ENCODE results near the gene PLA2G6. TPM values are rescaled to one million over a fixed set of nuclear protein-coding genes. Genes with fewer than 3 reads are reported as not detected.

The PLA2G6 gene
- total RNA-seq, 2 experiments from 2014 or later = 33.9 to 83.9 TPM

- Histone ChIP-seq H3K9me3 (ENCODE audit: low read length) (no peaks in the 10 kb centered on the region), H3K9me2 (ENCODE audit: insufficient read depth, low read length) (no peaks in the 10 kb centered on the region), H3K79me2 (ENCODE audit: insufficient read depth, low read depth, low read length) (no peaks in the 10 kb centered on the region), H4K20me1 (ENCODE audit: insufficient read depth, low read length) (no peaks in the 10 kb centered on the region), H3K4me1 (ENCODE audit: insufficient read depth, low read length, poor library complexity, severe bottlenecking) (peaks cover 3% of the 10 kb centered on the region), H2AFZ (ENCODE audit: low read length) (no peak overlapping the region), H3K4me2 (ENCODE audit: low read length) (no peak overlapping the region), H3K36me3 (ENCODE audit: insufficient read depth, low read length) (no peaks in the 10 kb centered on the region), H3K4me3 (ENCODE audit: low read depth, low read length, poor library complexity, severe bottlenecking) (no peak overlapping the region), H3K27ac (ENCODE audit: low read depth, low read length, poor library complexity, severe bottlenecking) (no peak overlapping the region)
- no TSS peak for BruUV-seq (replicated peaks)
- ChIA-PET CTCF (ENCODE audit: unreplicated experiment) (interaction anchor here (0.5 kb wide), 1 partner anchor 88 kb away, joined by 3 read pairs; no protein-coding TSS in a partner anchor), POLR2A (no interaction called here)
- TF ChIP-seq, protein P1, sequence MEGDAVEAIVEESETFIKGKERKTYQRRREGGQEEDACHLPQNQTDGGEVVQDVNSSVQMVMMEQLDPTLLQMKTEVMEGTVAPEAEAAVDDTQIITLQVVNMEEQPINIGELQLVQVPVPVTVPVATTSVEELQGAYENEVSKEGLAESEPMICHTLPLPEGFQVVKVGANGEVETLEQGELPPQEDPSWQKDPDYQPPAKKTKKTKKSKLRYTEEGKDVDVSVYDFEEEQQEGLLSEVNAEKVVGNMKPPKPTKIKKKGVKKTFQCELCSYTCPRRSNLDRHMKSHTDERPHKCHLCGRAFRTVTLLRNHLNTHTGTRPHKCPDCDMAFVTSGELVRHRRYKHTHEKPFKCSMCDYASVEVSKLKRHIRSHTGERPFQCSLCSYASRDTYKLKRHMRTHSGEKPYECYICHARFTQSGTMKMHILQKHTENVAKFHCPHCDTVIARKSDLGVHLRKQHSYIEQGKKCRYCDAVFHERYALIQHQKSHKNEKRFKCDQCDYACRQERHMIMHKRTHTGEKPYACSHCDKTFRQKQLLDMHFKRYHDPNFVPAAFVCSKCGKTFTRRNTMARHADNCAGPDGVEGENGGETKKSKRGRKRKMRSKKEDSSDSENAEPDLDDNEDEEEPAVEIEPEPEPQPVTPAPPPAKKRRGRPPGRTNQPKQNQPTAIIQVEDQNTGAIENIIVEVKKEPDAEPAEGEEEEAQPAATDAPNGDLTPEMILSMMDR (conservative IDR thresholded peaks at IDR 0.05; ENCODE audit: low read length) = no peak
- TF ChIP-seq EZH2phosphoT487 (IDR thresholded peaks at IDR 0.05; ENCODE audit: borderline replicate concordance, low read depth, low read length) = no peak
- no peak for DNase-seq (ENCODE audit: low spot score)
- intact Hi-C loops (cut with micrococcal nuclease; ENCODE audit: unreplicated experiment) = no loop called here
These were observed 6.0 kb upstream of the PLA2G6 start for GRCh38 chr22:38187413-38188212.

GRCh38 chr22:38186429-38186828 is 4.8 kb upstream of the PLA2G6 start:
- H3K4me2 ChIP-seq (ENCODE audit: low read length) = no peak overlapping the region
- H3K79me2 ChIP-seq (ENCODE audit: insufficient read depth, low read depth, low read length) = peaks cover under 1% of the 10 kb centered on the region; the same call in 1 of the 2 replicates
- H3K9me3 ChIP-seq (ENCODE audit: low read length) = no peaks in the 10 kb centered on the region
- H3K36me3 ChIP-seq (ENCODE audit: insufficient read depth, low read length) = no peaks in the 10 kb centered on the region
- no peaks in the 10 kb centered on the region for H4K20me1 ChIP-seq (ENCODE audit: insufficient read depth, low read length)
- POLR2A ChIA-PET = interaction anchor here (0.7 to 1.0 kb wide), 3 partner anchors 15 to 85 kb away, joined by 3 to 4 read pairs (median 4); partner anchors contain the start of gene MAFF
- no peak for DNase-seq (ENCODE audit: low spot score)
- CTCF ChIA-PET (ENCODE audit: unreplicated experiment) = no interaction called here
- no TSS peak for BruUV-seq (replicated peaks)
- H3K9me2 ChIP-seq (ENCODE audit: insufficient read depth, low read length) = no peaks in the 10 kb centered on the region
- TF ChIP-seq EZH2phosphoT487 (IDR thresholded peaks at IDR 0.05; ENCODE audit: borderline replicate concordance, low read depth, low read length) = no peak
- TF ChIP-seq, protein P1 (conservative IDR thresholded peaks at IDR 0.05; ENCODE audit: low read length) = no peak
- peaks cover 10% of the 10 kb centered on the region for H3K4me1 ChIP-seq (ENCODE audit: insufficient read depth, low read length, poor library complexity, severe bottlenecking)
- no peak overlapping the region for H3K27ac ChIP-seq (ENCODE audit: low read depth, low read length, poor library complexity, severe bottlenecking)
- H3K4me3 ChIP-seq (ENCODE audit: low read depth, low read length, poor library complexity, severe bottlenecking) = no peak overlapping the region
- H2AFZ ChIP-seq (ENCODE audit: low read length) = no peak overlapping the region
- intact Hi-C loops (cut with micrococcal nuclease; ENCODE audit: unreplicated experiment) = no loop called here

GRCh38 chr22:38184788-38185187 is 3.2 kb upstream of the PLA2G6 start:
- CTCF ChIA-PET (ENCODE audit: unreplicated experiment) = no interaction called here

More at GRCh38 chr22:38184788-38185187, 3.2 kb upstream of the PLA2G6 start:
- intact Hi-C loops (cut with micrococcal nuclease; ENCODE audit: unreplicated experiment) = no loop called here
- Histone ChIP-seq H3K4me3 (ENCODE audit: low read depth, low read length, poor library complexity, severe bottlenecking) (no peak overlapping the region), H3K4me2 (ENCODE audit: low read length) (no peak overlapping the region), H3K79me2 (ENCODE audit: insufficient read depth, low read depth, low read length) (peaks cover 6% of the 10 kb centered on the region; the same call in 1 of the 2 replicates), H4K20me1 (ENCODE audit: insufficient read depth, low read length) (no peaks in the 10 kb centered on the region), H3K9me2 (ENCODE audit: insufficient read depth, low read length) (no peaks in the 10 kb centered on the region), H2AFZ (ENCODE audit: low read length) (no peak overlapping the region), H3K27ac (ENCODE audit: low read depth, low read length, poor library complexity, severe bottlenecking) (no peak overlapping the region), H3K9me3 (ENCODE audit: low read length) (no peaks in the 10 kb centered on the region), H3K36me3 (ENCODE audit: insufficient read depth, low read length) (no peaks in the 10 kb centered on the region), H3K4me1 (ENCODE audit: insufficient read depth, low read length, poor library complexity, severe bottlenecking) (peaks cover 26% of the 10 kb centered on the region)
- DNase-seq (ENCODE audit: low spot score) = no peak
- TF ChIP-seq, protein P1 (conservative IDR thresholded peaks at IDR 0.05; ENCODE audit: low read length) = no peak
- TF ChIP-seq EZH2phosphoT487 (IDR thresholded peaks at IDR 0.05; ENCODE audit: borderline replicate concordance, low read depth, low read length) = no peak
- POLR2A ChIA-PET = no interaction called here
- BruUV-seq (replicated peaks) = no TSS peak

Data from OCI-LY7 (cell line).